ELR (cell line): Measurements from ENCODE around the gene CYB5R2.
"Not testable (repeated sequence)": the region's sequence is repeated elsewhere in the genome, so short reads cannot be mapped to it uniquely, and the experiment has no call there.

ENCODE experiments used
- DNase-seq: peaks from one replicate; pipeline ENCODE4 v3.0.0-alpha.2; 2015; ENCODE audit warnings: low read depth

CYB5R2 gene

DNA sequence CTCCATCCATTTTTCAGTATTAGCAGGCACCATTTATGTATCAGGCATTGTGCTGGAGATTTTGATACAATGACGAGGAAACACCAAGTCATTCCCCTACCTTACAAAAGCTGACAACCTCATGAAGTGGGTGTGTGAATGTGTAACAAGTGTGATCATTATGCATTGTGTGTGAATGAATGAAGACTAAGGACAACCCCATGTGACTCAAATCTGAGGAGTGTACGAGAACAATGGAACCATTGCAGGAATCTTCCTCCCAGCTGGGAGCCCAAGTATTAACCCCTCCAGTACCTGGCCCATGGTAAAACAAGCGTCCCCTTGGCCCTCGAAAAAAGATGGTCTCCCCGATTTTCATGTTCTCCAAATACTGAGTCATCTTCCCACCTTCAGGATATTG, 4.4 kb downstream of the CYB5R2 start:
- no peak for DNase-seq

DNA sequence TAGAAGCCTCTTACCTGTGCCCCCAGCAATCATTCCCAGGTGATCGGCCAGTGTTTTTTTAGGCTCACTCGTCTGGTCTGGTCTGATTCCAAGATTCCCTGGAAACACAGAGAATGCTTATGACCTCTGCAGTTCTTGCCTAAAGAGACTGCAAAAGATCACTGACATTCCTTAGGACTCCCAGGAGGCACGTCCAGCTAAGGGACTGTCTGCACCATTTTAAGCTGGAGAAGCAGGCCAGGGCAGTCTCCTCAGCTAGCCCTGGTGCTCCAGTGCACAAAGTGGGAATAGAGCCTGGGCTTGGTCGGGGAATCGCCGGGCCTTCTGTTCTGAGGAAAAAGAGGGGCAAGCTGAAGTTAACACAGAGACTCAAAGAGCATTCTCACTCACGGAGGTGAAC, 4.8 kb downstream of the CYB5R2 start:
- no peak for DNase-seq

DNA sequence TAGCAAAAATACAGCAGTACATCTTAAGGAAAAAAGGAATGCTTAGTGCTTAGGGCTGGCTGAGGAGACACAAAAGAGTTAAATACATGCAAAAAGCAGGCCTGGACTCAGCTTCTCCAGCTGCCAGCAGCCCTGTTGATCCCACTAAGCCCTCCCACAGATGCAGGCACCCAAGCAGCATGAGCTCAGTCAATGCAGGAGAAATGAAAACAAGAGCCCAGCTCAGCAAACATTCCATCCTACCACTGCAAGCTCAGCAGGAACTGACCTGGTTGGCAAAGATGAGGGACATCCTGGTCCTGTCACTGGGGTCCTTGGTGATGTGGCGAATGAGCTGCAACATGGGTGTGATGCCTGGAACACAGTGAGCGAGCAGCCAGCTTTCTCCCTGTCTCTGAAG, 5.8 kb downstream of the CYB5R2 start:
- no peak for DNase-seq

DNA sequence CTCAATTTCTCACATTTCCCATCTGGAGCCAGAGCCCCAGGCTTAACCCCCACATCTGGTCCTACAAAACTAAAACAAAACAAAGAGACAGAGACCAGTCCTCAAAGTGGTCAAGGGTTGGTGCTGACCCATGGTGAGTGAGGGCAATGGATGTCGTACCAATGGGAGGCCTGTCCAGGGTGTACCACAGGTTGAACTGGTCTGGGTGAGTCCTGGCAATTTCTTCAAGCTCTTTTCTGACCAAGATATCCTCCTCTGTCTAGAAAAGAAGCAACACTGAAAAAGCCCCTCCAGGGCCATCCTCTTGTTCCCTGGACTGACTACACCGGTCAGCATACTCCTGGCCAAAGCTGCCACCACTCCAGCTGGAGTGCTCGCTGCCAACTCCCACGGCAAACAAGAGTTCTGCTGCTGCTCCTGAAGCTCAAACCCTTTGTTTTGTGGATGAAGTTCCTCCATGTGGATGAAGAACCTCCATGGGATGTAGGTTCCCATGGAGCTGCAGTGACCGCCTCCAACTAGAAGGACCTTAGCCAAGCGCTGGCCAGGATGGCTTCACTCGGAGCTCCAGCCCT, 6.9 kb downstream of the CYB5R2 start:
- DNase-seq = no peak

DNA sequence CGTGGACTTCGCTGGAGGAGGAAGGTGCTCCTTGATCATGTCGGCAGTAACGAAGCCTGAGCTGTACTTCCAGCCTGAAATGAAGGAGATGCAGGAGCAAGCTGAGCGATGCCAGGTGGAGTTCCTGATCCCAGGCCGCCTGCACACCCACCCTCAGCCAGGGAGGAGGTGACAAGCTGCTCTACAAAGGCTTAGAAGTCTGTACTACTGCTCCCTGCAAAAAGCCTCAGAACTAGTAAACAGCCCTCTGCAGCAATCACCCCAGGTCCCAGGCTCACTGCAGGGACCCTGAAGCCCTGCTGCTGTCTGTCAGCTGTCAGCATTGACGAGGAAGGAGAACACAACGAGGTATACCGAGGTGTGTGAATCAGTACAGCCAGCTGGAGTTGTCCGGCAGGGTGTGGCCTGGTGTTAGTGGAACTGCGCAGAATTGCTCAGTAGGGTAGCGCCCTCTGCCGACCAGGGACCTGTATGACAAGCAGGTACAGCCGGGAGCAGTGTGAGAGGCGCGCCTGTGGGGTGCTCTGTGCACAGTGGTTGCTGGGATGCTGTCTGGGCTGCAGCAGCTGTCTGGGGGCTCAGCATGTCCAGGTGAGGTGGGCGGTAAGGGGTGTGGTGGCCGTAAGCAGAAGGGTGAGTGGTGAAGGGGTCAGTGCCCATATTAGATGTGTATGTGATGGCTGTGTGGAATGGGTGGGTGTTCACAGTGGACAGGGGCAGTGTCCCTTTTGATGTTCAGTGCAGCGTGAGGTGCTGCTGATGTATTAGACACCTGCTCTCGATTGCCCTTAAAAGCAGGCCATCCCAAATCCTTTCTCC, 7.6 kb downstream of the CYB5R2 start:
- DNase-seq = peak; percentile 72

DNA sequence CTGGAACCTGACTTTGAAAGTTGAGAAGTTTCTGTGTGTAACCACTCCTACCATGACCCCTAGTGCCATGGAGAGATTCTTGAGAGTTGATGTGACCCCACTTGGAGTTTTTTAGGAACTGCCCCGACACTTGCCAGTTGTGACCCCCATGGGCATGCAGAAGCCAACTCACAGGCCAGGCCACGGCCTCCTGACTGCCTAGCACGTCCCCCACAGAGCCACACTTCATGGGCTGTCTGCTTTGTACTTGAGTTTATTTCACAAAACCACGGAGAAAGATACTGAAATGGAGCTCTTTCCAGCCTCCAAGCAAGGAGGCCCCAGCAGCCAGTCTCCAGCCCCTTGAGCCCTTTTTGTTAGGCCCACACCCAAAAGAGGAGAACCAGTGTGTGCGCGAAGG, 8.4 kb downstream of the CYB5R2 start:
- DNase-seq = no peak

DNA sequence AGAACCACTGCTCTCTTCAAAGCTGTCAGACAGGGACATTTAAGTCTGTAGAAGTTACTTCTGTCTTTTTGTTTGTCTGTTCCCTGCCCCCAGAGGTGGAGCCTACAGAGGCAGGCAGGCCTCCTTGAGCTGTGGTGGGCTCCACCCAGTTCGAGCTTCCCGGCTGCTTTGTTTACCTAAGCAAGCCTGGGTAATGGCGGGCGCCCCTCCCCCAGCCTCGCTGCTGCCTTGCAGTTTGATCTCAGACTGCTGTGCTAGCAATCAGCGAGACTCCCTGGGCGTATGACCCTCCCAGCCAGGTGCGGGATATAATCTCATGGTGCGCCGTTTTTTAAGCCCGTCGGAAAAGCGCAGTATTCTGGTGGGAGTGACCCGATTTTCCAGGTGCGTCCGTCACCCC, 9.8 kb downstream of the CYB5R2 start:
- DNase-seq = not testable (repeated sequence)

DNA sequence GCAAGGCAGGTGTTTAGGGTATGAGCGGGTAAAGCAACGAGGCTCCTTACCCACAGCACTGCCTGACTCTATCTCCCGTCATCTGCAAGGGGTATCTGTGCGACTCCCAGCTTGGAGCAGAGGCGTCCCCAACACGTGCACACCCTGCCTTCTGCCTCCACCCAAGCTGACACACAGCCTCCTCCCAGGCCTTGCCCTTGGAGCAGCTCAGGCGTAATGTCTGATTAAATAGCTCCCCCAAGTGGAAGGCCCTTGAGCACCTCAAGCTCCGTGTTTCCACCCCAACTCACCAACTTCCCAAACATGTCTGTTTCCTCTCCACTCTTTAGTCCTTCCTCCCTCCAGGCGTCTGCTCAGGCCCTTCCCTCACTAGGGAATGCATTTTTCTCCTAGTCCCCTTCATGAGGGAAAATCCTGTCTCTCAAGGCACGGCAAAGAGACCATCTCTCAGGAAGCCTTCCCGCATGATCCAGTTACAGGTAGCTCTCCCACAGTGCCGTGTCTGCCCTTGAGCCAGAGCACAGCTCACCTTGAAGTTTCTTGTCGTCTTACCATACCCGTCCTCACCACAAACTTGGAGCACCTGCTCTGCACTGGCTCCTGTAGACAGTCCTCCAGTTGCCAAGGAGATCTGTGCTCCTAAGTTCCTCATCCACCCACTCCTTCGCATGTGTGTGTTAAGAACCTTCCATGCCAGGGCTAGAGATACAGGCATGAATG, 15.8 kb downstream of the CYB5R2 start:
- DNase-seq = peak; percentile 59

DNA sequence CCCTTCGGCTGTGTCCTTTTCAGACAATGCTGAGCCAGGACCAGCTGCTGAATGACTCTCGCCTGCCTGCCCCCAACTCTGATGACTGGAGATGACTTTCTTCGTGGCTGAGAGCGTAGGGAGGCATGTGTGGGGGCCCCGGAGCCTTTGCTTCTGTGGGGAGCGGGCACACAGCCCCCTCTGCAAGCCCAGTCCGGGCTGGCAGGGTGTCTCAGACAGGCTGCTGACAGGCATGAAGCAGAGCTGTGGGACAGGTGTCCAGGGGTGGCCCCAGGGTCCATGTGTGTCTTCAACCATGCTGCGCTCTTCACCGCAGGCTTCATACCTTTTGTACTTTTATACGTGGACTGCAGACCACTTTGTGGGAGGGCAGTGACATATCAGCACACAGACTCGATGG, 16.6 kb downstream of the CYB5R2 start:
- DNase-seq = no peak

DNA sequence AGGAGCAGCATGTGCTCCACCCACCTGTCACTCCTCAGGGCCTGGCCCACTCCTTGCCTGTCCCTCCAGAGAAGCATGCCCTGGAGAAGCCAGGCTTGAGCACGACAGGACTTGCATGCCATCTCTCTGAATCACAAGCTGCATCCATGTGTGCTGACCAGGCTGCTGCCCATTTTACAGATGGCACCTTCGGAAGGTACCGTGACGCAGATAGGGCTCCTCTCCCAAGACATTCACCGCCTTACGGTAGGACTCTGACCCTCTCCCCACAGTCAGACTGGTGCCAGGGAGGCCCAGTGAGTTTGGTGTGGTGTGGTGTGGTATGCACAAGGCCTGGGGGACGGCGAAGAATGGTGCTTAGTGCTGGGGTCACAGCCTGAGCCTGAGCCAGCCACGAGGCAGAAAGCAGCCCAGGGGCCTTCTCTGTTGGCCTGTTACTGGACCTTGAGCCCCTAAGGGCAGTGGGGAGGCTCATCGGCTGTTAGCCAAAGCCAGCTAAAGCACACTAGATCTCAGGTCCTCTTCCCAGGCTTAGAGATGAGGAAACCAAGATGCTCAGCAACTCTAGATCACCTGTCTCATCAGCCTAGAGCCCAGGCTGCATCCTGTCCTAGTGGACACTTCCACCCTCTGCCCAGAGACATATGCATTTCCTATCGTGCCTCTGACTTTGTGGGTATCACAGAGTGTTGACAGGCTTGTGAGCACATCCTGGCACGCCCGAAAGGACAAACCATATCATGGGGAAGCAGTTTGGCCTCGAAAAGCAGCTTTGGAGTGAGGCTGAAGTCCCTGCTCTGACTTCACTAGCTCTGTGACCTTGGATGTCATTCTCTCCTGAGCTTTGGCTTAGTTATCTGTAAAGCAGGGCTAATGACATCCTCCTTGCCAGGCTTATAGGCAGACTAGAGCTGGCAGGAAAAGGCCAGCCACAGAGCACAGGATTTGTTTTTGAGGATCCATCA, 17.8 kb downstream of the CYB5R2 start:
- DNase-seq = no peak

DNA sequence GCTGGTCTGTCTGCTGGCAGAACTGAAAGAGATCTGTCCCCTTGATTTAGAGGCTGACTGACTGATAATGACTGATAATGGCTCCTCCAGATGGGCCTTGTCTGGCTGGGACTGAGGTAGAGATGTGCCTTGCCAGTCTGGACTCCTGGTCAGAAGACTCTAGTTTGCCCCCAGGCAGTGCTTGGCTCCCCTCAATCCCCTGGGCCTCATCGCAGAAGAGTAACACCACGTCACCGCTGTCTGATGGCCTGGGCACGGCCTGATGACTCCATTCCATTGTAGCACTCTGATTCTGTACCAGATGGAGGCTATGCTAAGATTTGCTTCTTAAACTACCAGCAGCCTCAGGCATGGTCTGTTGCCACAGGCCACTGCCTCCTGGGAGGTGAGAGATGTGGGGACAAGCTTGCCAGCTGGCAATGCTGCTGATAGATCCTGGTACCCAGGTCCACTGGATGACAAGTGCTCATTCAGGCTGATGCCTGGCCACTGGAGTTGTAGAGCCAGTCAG, 19.1 kb downstream of the CYB5R2 start:
- no peak for DNase-seq

DNA sequence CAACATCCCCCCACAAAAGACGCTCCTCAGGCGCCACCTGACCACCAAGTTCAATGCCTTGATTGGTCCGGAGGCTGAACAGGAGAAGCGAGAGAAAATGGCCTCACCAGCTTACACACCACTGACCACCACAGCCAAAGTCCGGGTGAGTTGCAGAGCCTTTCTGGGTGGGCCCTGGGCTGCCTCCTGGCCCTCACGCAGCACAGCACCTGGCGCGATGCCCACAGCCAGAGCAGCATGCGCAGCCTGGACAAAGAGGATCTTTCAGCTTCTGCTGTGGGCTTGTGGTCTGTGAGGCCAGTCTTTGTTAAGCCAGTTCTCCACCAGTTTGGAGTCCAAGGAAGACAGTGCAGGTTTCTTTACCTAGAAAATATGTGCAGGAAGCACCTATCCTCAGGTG, 21.6 kb downstream of the CYB5R2 start:
- DNase-seq = no peak

DNA sequence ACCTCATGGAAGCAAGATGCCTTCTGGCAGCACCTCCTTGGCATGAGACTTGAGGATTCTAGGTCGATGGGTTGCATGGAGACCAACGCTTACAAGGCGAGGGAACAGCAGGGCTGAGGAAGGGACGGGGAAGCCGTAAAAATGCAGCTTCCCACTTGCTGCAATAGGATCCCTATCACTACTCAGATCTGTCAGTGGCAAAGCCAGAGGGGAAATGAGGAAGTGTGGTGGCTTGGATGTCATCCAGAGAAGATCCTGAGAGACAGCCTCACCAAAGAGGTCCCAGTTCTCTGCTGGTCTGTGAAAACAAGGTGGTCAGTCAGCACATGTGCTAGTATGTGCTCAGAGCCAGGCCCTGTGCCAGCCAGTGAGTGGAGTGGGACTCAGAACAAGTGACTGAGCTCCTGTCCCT, 22.2 kb downstream of the CYB5R2 start:
- DNase-seq = peak; percentile 28

DNA sequence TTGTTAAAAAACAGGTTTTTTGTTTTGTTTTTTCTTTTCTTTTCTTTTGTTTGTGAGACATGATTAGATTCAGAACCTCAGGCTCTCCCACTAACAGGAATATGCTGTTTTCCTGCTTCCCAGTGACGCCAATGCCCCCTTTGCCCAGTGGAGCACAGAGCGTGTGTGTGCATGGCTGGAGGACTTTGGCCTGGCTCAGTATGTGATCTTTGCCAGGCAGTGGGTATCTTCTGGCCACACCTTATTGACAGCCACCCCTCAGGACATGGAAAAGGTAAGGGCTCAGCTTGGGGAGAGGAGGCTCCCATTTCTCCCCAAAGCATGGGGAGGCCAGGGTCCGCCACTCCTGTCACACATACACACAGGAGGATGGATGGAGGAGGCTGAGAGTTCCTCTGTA, 25.0 kb downstream of the CYB5R2 start:
- DNase-seq = no peak

DNA sequence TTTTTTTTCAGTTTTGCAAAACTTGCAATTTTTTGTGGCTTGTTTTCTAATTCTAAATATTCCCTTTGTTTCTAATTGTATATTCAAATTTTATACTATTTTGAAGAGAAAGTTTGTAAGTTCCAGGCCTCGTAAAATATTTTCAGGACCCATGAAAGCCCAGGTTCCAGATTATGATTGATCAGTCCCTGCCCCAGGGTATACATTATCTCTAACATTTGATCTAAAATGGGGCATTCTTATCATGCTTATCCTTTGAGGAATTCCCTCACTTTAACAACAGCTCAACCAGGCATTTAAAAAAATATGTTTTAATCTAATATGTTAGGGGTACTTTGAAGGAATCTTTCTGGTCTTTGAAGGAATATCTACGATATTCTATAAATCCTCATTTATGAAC, 26.4 kb downstream of the CYB5R2 start:
- no peak for DNase-seq

DNA sequence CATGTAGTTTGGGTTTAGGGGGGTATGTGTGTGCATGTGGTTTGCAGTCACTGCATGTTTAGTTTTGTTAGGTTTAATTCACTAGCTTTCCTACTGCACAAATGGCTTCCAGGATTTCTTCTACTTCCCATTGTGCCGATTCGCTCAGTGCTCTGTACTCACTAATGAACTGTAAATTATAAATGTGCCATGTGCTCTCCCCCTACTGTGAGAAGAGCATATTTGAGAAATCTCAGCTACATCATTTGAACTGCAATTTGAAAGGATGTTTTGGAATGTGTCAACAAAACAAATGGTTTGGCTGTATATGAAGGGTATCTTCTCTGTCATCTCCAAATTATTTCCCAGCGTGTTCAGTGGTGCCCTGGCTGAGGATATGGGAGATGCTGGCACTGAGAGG, 28.1 kb downstream of the CYB5R2 start:
- DNase-seq = no peak

DNA sequence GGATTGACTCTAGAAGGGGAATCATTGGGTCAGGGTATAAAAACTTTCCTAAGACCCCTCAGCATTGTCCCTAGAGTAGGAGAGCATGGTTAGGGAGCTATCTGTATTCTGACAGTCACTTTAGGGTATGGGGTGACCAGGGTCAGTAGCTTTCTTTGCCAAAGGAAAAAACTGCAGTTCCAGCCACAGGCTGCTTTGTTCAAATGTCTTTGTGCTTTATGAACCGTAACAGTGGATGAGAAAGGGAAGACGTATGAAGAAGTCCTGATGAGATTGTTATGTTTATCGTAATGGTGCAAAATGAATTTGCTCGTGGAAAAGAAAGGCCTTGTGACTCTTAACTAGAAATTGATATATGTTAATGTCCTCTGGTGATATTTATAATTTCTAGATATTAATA, 30.0 kb downstream of the CYB5R2 start:
- no peak for DNase-seq

DNA sequence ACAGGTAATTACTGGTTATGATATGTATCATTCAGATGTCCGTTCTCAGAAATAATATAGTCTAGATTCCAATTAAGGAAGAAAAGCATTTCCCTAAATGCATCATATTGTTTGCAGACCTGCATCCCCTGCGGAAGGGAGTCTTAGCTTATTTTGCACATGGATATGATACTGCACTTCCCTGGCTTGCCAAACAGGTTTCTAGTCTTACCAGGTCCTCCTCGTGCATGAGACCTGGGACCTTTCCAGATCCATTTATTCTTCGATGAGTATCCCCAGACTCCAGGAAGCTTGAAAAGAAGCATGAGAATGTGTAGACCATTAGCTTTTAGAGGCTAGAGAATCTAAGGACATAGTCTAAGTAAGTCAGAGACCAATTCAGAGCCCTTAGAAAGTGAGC, 30.6 kb downstream of the CYB5R2 start:
- DNase-seq = no peak

DNA sequence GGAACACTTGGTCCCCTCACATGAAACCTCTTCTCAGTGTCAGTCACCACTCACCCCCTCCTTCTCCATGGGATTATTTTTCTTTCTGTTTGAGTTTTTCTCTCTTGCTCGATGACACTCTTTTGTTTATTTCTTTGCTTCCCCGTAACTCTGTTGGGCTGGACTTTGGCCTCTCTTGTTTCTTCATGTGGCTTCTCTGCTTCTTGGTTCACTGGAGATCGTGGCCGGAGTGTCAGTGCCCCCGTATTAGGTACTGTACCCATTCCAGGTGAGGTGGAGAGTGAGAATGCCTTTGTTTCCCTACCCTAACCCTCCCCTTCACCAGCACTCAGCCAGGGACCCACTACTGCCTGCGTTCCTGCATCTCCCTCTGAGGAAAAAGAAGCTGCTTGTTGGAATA, 32.5 kb downstream of the CYB5R2 start:
- no peak for DNase-seq

DNA sequence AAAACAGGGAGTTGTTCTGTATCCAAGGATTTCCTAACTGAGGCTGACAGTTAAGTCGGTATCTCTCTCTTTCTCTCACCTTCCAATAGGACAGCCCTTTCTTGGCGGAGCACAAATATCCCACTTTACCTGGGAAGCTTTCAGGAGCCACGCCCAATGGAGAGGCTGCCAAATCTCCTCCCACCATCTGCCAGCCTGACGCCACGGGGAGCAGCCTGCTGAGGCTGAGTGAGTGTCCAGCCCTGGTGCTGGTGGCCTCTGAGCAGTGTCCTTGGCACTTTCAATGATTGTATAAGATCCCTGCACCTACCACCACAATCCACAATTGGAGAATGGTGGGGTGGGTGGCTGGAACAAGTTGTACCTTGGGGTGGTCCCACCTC, 33.7 kb downstream of the CYB5R2 start:
- no peak for DNase-seq

DNA sequence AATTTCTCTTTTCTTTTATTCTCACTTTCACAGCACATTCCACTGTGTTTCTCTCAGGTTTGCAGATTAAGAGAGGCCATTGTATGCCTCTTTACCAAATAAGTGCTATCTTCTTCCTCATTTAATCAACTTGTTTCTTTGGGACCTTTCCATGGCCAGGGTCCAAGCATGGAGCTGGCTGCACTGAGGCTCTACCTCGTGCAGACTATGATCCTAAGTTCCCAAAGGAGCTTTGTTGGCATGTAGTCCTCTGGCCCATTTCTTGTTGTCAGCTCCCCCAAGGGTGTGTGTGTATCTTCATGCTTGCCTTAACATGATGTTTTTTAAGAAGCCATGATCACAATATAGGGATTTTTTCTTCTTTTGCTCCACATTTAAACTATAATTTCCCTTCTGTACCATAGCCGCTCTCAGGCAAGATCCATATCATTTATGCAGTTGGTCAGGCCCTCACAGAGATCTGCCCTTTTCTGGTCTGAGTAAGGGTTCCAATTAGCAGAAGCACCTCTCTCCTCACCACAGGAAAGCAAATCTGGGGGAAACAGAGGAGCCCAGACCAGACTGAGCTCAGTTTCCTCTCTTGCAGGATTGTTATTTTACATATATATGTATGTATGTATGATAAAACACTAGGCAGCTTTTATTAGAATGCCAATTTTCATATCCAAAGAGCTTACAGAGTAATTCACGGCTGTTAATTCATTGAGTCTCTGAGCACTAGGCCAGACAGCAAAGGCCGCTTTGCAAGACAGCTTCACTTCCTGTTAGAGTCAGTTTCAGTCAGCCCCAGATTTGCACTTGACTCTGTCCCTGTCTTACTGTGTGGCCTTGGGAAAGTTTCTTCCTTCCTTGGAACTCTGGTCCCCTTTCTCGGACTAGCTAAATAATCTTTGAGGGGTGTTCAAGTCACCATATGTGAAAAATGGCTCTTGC, 34.3 kb downstream of the CYB5R2 start:
- no peak for DNase-seq
